ENCODE measurements around the gene SPATS1. TPM values are rescaled to one million over a fixed set of nuclear protein-coding genes. Genes with fewer than 3 reads are reported as not detected.

Gene SPATS1
- total RNA-seq, 1 experiment from 2014 or later, result not detected

DNA sequence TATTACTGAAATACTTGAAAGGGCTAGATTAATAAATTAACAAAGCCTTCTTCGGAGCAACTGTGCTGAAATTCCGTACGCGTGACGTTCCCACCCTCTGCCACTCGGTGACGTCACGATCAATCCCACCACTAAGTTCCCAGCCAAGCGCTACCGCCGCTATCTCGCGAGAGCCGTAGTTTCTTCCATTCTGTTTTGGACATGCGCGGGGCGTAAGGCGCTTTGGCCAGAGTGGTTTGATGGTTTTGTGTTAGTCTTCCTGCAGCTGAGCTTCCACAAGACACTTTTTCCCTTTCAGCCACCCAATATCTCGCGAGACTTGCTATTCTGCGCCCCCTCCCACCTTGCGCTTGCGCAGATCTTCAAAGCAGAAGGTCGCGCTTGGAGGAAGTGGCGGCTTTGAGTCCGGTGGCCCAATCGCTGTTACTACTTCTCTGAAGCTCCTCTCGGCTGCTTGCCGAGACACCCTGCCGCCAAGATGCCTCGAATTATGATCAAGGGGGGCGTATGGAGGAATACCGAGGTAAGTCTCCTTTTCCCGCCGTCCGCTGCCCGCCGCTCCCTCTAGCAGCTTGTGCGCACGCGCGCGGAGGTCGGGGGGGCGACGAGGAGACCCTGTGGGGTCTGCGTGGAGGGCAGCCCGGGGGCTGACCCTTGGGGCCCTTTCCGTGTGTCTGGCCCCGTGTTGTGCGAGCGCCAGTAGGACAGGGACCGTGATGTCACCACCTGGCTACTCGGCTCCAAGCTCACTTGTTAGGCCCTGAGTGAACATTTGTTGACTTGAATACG, 45.1 kb downstream of the SPATS1 start, which contains the start of gene CDC5L:
TSS of gene CDC5L (plus strand) at position 361 of the 789 bp plus-strand sequence. CDS start at position 479, 118 bp downstream.
- peak; percentile 97 for DNase-seq (ENCODE audit: low spot score)

DNA sequence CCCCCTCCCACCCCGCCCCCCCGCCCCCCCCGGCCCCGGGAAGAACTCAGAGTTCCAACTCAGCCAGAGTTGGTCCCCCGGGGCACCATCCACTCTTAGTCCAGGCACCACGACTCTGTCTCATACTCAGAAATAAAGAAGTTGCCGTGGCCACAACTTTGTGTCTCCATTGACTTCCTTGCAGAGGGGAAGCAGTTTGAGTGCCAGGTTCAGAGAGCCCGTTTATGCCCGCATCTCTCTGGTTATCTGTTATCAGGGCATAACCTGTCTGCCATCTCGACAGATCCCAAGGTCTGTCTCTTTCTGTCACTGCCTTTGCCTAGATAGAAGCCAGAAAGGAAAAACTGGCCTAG, 45.7 kb downstream of the SPATS1 start:
- peak; percentile 26 for DNase-seq (ENCODE audit: low spot score)

DNA sequence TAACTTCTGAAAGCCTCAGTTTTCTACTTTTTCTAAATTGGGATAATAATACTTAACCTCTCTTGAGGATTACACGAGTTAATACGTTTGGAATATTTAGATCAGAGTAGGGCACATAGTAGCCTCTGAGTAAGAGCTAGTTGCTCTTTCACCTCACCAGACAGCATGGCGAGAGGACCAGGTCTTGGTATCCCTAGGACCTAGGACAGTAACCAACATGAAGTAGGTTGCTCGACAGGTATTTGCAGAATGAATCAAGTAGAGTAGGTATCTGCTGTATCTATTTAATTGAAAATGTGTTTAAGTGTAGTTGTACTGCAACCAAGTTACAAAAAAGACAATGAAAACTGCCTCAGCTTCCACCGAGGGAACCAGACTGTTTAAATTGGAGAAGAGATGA, 46.4 kb downstream of the SPATS1 start:
- DNase-seq (ENCODE audit: low spot score), result no peak

DNA sequence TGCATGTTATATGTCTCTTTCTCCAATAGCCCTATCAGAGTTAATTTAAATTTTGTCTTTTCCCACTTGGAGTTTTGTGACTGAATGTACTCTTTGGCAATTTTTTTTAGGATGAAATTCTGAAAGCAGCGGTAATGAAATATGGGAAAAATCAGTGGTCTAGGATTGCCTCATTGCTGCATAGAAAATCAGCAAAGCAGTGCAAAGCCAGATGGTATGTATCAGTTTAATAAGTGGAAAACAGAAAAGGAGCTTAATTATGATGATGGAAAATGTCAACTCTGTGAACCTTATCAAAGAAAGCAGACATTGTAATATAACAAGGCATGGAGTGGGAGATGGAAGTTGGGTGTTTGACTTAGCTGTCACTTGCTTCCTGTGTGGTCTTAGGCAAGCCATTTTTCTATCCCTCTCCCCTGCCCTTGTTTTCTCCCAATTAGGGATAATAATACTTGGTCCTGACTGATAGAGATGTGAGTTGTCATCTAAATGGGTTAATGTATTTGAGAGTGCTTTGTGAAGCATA, 47.8 kb downstream of the SPATS1 start:
- DNase-seq (ENCODE audit: low spot score), result no peak

Other genes with a start within 250 kb of the SPATS1 start
- 158 and 160 TPM in 2 replicates for gene MRPL14, start 215.2 kb upstream of the SPATS1 start, total RNA-seq (2014; rRNA removed; shearing (Covaris generic))
- 23.3 and 23.9 TPM in 2 replicates for gene TMEM63B, start 215.1 kb upstream of the SPATS1 start, total RNA-seq (2014; rRNA removed; shearing (Covaris generic))
- gene CAPN11, start 183.8 kb upstream of the SPATS1 start, total RNA-seq (2014; rRNA removed; shearing (Covaris generic)), result 0.23 TPM in 1 of 2 replicates, not detected in the other
- not detected in 2 replicates for gene MYMX, start 125.7 kb upstream of the SPATS1 start, total RNA-seq (2014; rRNA removed; shearing (Covaris generic))
- 30.8 and 33.4 TPM in 2 replicates for gene SLC29A1, start 119.1 kb upstream of the SPATS1 start, total RNA-seq (2014; rRNA removed; shearing (Covaris generic))
- gene HSP90AB1, start 95.5 kb upstream of the SPATS1 start, total RNA-seq (2014; rRNA removed; shearing (Covaris generic)), result 751 and 810 TPM in 2 replicates
- 189 and 193 TPM in 2 replicates for gene SLC35B2, start 85.1 kb upstream of the SPATS1 start, total RNA-seq (2014; rRNA removed; shearing (Covaris generic))
- 11.2 and 19.3 TPM in 2 replicates for gene NFKBIE, start 77.1 kb upstream of the SPATS1 start, total RNA-seq (2014; rRNA removed; shearing (Covaris generic))
- gene TMEM151B, start 72.2 kb upstream of the SPATS1 start, total RNA-seq (2014; rRNA removed; shearing (Covaris generic)), result not detected in 2 replicates
- 27.7 and 30.6 TPM in 2 replicates for gene AARS2, start 29.3 kb upstream of the SPATS1 start, total RNA-seq (2014; rRNA removed; shearing (Covaris generic))
- gene CDC5L, start 45.1 kb downstream of the SPATS1 start, total RNA-seq (2014; rRNA removed; shearing (Covaris generic)), result 9.8 and 10.9 TPM in 2 replicates